Liver (tissue), 3 donors: ENCODE results near the gene FAM131C.

Experiments used
- CTCF ChIP-seq: fragments of 150-350 bp; IDR thresholded peaks from 2 replicates; pipeline ENCODE4 v1.5.1; 2017; ENCODE audit warnings: improper control_type of control experiment, low read depth, low read length; ENCODE audit not compliant: missing input control
- GABPA ChIP-seq, 2 donors: IDR thresholded peaks in 1 of 2; conservative IDR thresholded peaks in 1 of 2; 2 replicates each; pipeline ENCODE4 v1.6.1; 2016; ENCODE audit warnings: antibody characterized with exemption in 2 of 2, mild to moderate bottlenecking in 1 of 2, moderate library complexity in 1 of 2
- HNF4A ChIP-seq, 2 donors: conservative IDR thresholded peaks; 2 replicates each; pipeline ENCODE4 v1.6.1; 2016; ENCODE audit warnings: antibody characterized with exemption in 2 of 2, mild to moderate bottlenecking in 2 of 2
- JUND ChIP-seq, 2 donors: IDR thresholded peaks; 2 replicates each; pipeline ENCODE4 v1.6.1; 2016; ENCODE audit warnings: antibody characterized with exemption in 2 of 2
- MAX ChIP-seq: IDR thresholded peaks from 2 replicates; pipeline ENCODE4 v1.6.1; 2016; ENCODE audit warnings: antibody characterized with exemption
- NR2F2 ChIP-seq: IDR thresholded peaks from 2 replicates; pipeline ENCODE4 v1.6.1; 2016; ENCODE audit warnings: antibody characterized with exemption
- REST ChIP-seq: IDR thresholded peaks from 2 replicates; pipeline ENCODE4 v1.6.1; 2016; ENCODE audit warnings: antibody characterized with exemption, mild to moderate bottlenecking
- SP1 ChIP-seq: IDR thresholded peaks from 2 replicates; pipeline ENCODE4 v1.6.1; 2018; ENCODE audit warnings: antibody characterized with exemption, mild to moderate bottlenecking
- TAF1 ChIP-seq: conservative IDR thresholded peaks from 2 replicates; pipeline ENCODE4 v1.6.1; 2016; ENCODE audit warnings: antibody characterized with exemption, mild to moderate bottlenecking
- YY1 ChIP-seq: IDR thresholded peaks from 2 replicates; pipeline ENCODE4 v1.6.1; 2016; ENCODE audit warnings: antibody characterized with exemption, mild to moderate bottlenecking
- ZBTB33 ChIP-seq: IDR thresholded peaks from 2 replicates; pipeline ENCODE4 v1.6.1; 2016; ENCODE audit warnings: antibody characterized with exemption
- donor health status: healthy.
- donor health status: healthy.

- no peak for TF ChIP-seq TAF1
- TF ChIP-seq JUND (IDR thresholded peaks at IDR 0.05): no peak
- no peak for TF ChIP-seq ZBTB33
- TF ChIP-seq CTCF: no peak
- peak; percentile 14 for TF ChIP-seq SP1
- no peak for TF ChIP-seq REST
- no peak for TF ChIP-seq GABPA (IDR thresholded peaks at IDR 0.05 in 1 of 2, conservative IDR thresholded peaks at IDR 0.05 in 1 of 2)
- TF ChIP-seq NR2F2: peak; percentile 24
- TF ChIP-seq YY1: no peak
- TF ChIP-seq HNF4A (conservative IDR thresholded peaks at IDR 0.05): no peak
- TF ChIP-seq MAX: no peak
Measured at GRCh38 chr1:16095447-16095846, 22.0 kb upstream of the FAM131C start.
